Mesothelial cell of epicardium (in vitro differentiated cells): Measurements from ENCODE around the gene DOCK4. TPM values are rescaled to one million over a fixed set of nuclear protein-coding genes. Genes with fewer than 3 reads are reported as not detected.

Experiments
- DNase-seq, 2 experiments: peaks; one replicate each; pipeline ENCODE4 v3.0.0; 2021; ENCODE audit warnings: low spot score in 2 of 2; ENCODE audit not compliant: unreplicated experiment in 2 of 2
- H3K27ac Mint-ChIP-seq: 2 replicates; pipeline ENCODE4 v1.8.0; 2021; ENCODE audit warnings: mixed read lengths
- H3K27me3 Mint-ChIP-seq: 2 replicates; pipeline ENCODE4 v1.8.0; 2021; ENCODE audit warnings: low read depth, mixed read lengths
- H3K36me3 Mint-ChIP-seq: 2 replicates; pipeline ENCODE4 v1.8.0; 2021; ENCODE audit warnings: mixed read lengths
- H3K4me1 Mint-ChIP-seq: 2 replicates; pipeline ENCODE4 v1.8.0; 2021; ENCODE audit warnings: mixed read lengths
- H3K4me3 Mint-ChIP-seq: 2 replicates; pipeline ENCODE4 v1.8.0; 2021; ENCODE audit warnings: mild to moderate bottlenecking, moderate library complexity, mixed read lengths
- H3K9me3 Mint-ChIP-seq: 2 replicates; pipeline ENCODE4 v1.8.0; 2021; ENCODE audit warnings: mixed read lengths
- total RNA-seq: library from RNA; stranded (reverse); gene quantifications from 3 replicates; pipeline ENCODE4 v1.2.1, GENCODE V29; 2021
- TF ChIP-seq, protein P1 (sequence below): fragments of 200-600 bp; sonication (generic); IDR thresholded peaks from one replicate; pipeline ENCODE4 v1.5.0; 2021; ENCODE audit warnings: antibody characterized with exemption; ENCODE audit not compliant: unreplicated experiment

The DOCK4 gene
- total RNA-seq, 1 donor from 2014 or later = 27.7 TPM

DNA sequence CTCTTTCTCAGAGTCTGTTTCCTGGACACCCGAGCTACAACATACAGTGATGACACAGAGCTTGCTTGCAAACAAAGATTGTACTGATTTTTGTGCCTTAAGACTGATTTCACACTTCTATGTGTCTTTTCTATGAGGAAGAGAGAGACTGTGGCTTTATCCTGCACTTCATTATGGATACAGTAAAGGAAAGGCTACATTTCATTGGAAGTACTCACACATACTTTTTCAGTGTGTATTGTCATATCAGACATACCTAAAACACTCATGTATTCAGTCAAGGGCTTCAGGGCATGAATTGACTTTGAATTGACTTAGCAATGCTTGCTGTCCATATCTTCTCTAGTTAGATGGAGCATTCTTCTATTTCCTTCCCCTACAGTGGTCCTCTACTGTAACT is 508.4 kb downstream of the DOCK4 start:
- no peak overlapping the region for H3K27ac Mint-ChIP-seq

DNA sequence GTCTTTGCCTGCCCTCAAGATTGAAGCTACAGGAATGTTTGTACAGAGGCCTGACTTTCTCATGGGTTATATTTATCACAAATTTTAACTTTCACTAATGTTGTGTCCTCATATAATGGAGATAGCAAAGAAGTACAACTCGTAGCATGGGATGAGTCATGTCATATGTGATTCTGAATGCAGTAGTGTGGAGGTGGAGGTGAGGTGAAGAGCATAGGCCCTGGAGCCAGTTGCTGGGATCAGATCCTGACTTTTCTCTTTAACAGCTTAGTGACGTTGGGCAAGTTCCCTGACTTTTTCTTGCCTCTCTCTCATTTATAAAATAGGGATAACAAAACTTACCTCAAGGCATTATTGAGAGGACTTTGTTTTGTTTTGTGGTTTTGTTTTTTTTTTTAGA is 511.8 kb downstream of the DOCK4 start:
- peaks cover 8% of the 10 kb centered on the region for H3K9me3 Mint-ChIP-seq
- H3K4me3 Mint-ChIP-seq = no peak overlapping the region
- no peak overlapping the region for H3K27ac Mint-ChIP-seq
- no peak for DNase-seq
- peaks cover 5% of the 10 kb centered on the region for H3K27me3 Mint-ChIP-seq
- TF ChIP-seq, protein P1, sequence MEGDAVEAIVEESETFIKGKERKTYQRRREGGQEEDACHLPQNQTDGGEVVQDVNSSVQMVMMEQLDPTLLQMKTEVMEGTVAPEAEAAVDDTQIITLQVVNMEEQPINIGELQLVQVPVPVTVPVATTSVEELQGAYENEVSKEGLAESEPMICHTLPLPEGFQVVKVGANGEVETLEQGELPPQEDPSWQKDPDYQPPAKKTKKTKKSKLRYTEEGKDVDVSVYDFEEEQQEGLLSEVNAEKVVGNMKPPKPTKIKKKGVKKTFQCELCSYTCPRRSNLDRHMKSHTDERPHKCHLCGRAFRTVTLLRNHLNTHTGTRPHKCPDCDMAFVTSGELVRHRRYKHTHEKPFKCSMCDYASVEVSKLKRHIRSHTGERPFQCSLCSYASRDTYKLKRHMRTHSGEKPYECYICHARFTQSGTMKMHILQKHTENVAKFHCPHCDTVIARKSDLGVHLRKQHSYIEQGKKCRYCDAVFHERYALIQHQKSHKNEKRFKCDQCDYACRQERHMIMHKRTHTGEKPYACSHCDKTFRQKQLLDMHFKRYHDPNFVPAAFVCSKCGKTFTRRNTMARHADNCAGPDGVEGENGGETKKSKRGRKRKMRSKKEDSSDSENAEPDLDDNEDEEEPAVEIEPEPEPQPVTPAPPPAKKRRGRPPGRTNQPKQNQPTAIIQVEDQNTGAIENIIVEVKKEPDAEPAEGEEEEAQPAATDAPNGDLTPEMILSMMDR = no peak
- H3K4me1 Mint-ChIP-seq = no peaks in the 10 kb centered on the region
- H3K36me3 Mint-ChIP-seq = no peaks in the 10 kb centered on the region

More for the DNA sequence above, 508.4 kb downstream of the DOCK4 start:
- H3K4me3 Mint-ChIP-seq = no peak overlapping the region
- H3K4me1 Mint-ChIP-seq = no peaks in the 10 kb centered on the region
- DNase-seq = no peak
- H3K27me3 Mint-ChIP-seq = peaks cover 11% of the 10 kb centered on the region
- no peaks in the 10 kb centered on the region for H3K36me3 Mint-ChIP-seq
- TF ChIP-seq, protein P1 = no peak
- peaks cover 18% of the 10 kb centered on the region for H3K9me3 Mint-ChIP-seq

DNA sequence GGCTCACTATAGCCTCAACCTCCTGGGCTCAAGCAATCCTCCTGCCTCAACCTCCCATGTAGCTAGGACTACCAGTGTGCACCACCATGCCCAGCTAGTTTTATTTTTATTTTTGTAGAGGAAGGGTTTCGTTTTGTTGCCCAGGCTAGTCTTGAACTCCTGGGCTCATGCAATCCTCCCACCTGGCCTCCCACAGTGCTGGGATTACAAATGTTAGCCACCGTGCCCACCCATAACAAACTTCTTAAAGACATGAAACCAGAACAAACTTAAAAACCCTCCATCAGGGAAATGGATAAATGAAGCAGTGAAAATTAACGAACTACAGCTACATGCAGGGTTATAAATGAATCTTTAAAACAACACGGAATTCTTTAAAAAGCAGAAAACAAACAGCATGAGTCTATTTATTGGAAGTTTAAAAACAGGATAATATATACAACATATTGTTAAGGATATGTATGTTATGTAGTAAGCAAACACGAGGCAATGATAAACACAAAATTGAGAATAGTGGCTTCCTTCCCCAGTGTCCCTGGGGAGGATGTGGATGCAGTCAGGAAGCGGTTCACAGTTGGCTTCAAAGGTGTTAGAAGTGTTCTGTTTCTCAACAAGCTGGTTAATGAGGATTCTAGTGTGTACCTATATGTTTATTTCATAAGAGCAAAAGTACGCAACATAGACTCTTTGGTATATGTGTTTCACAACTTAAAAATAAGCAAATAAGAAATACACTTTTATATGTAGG is 515.7 kb downstream of the DOCK4 start:
- DNase-seq = no peak
- no peaks in the 10 kb centered on the region for H3K9me3 Mint-ChIP-seq
- H3K27me3 Mint-ChIP-seq = peaks cover 9% of the 10 kb centered on the region
- no peak overlapping the region for H3K27ac Mint-ChIP-seq
- H3K36me3 Mint-ChIP-seq = no peaks in the 10 kb centered on the region
- no peak overlapping the region for H3K4me3 Mint-ChIP-seq
- peaks cover 2% of the 10 kb centered on the region for H3K4me1 Mint-ChIP-seq
- TF ChIP-seq, protein P1 = no peak

DNA sequence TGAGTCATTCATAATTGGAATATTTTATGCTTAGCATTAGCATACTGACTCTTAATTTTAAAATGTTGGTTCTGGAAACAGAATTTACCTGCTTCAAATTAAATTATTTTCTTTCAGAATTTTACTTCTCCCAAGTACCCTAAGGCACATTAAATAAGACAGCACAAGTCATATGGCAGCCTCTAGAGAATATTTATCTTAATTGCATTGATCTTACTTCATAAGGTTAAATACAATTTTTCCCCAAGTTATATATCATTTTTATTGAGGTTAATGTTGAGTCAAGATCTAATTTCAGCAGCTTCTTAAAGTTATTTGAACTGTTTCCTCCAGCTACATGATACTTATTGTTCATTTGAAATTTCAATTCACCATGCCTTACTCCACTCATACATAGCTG is 520.9 kb downstream of the DOCK4 start:
- Mint-ChIP-seq H3K9me3 (no peaks in the 10 kb centered on the region), H3K4me1 (peaks cover 5% of the 10 kb centered on the region), H3K27me3 (peaks cover 10% of the 10 kb centered on the region), H3K36me3 (no peaks in the 10 kb centered on the region), H3K4me3 (no peak overlapping the region), H3K27ac (no peak overlapping the region)
- TF ChIP-seq, protein P1 = no peak
- no peak for DNase-seq

DNA sequence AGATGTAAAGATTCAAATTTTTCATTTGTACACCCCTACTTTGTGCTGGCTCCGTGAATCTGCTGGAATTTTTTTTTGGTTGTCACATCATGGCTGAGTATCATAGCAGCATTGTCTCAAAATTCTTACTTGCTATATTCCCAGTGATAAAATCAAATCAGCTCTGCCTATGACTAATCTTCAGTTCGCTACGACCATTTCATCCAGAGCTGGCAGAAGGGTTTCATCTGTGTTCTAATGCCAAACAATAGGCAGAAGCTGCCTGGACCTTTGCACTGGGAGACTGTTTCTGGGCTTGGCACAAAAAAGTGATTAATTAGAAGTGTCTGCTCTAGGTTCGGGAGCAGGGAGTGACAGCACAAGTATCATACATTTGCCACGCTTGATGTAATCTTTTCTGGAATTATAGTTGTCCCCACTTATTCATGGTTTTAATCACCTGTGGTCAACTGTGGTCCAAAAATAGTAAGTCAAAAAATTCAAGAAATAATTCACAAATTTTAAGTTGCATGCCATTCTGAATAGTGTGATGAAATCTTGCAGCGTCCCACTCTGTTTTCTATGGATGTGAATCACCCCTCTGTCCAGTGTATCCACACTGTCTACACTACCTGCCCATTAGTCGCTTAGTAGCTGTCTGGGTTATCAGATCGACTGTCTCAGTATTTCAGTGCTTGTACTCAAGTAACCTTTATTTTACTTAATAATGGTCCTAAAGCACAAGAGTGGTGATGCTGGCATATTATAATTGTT is 523.4 kb downstream of the DOCK4 start:
- TF ChIP-seq, protein P1 = no peak
- DNase-seq = no peak
- no peaks in the 10 kb centered on the region for H3K9me3 Mint-ChIP-seq
- H3K27ac Mint-ChIP-seq = no peak overlapping the region
- H3K27me3 Mint-ChIP-seq = peaks cover 4% of the 10 kb centered on the region
- no peaks in the 10 kb centered on the region for H3K36me3 Mint-ChIP-seq
- peaks cover 17% of the 10 kb centered on the region for H3K4me1 Mint-ChIP-seq
- no peak overlapping the region for H3K4me3 Mint-ChIP-seq
